C4-2B (cell line): ENCODE results near the gene HAO2.

Experiments
- ZFX ChIP-seq: fragments of 450-650 bp; IDR thresholded peaks from 2 replicates; pipeline ENCODE4 v1.6.1; 2017
- TF ChIP-seq, protein P1 (sequence below): fragments of 450-650 bp; conservative IDR thresholded peaks from 2 replicates; pipeline ENCODE4 v1.5.1; 2017; ENCODE audit warnings: mild to moderate bottlenecking

DNA sequence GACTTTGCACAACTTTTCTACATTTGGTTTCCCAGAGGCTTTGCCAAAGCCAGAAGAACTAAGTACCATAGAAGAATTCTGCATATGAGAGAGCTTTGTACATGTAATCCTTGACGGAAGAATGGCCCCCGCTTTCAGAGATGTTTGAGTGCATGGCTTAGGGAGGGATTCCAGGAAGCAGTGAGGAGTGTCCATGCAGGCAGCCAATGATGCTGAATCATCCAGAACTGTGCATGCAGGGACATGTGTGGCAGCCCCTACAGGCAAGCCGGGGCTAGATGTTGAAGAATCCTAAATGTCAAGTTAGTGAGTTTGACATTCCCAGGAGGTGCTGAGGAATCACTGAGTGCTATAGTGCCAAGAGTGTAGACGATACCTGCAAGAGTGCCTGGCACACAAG is 9.9 kb upstream of the HAO2 start:
- TF ChIP-seq, protein P1, sequence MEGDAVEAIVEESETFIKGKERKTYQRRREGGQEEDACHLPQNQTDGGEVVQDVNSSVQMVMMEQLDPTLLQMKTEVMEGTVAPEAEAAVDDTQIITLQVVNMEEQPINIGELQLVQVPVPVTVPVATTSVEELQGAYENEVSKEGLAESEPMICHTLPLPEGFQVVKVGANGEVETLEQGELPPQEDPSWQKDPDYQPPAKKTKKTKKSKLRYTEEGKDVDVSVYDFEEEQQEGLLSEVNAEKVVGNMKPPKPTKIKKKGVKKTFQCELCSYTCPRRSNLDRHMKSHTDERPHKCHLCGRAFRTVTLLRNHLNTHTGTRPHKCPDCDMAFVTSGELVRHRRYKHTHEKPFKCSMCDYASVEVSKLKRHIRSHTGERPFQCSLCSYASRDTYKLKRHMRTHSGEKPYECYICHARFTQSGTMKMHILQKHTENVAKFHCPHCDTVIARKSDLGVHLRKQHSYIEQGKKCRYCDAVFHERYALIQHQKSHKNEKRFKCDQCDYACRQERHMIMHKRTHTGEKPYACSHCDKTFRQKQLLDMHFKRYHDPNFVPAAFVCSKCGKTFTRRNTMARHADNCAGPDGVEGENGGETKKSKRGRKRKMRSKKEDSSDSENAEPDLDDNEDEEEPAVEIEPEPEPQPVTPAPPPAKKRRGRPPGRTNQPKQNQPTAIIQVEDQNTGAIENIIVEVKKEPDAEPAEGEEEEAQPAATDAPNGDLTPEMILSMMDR, result no peak
- no peak for TF ChIP-seq ZFX
